AG04450 (cell line): Measurements from ENCODE around the gene ZNF71. TPM values are rescaled to one million over a fixed set of nuclear protein-coding genes. Genes with fewer than 3 reads are reported as not detected.

Source experiments
- CTCF ChIA-PET: fragments of 300-600, 350-600 bp; formaldehyde crosslinking; extraction: SDS; loops from one replicate; lab custom pipeline; 2022; ENCODE audit warnings: antibody characterized with exemption, inconsistent platforms; lab: Charles Lee
- POLR2A ChIA-PET: fragments of 350-600 bp; formaldehyde crosslinking; extraction: SDS; loops from one replicate; lab custom pipeline; 2021; ENCODE audit warnings: antibody characterized with exemption, inconsistent platforms; lab: Yijun Ruan, JAX
- DNase-seq: peaks from one replicate; pipeline ENCODE4 v3.0.0-alpha.2; 2011; ENCODE audit warnings: low read depth, low spot score
- H3K27ac ChIP-seq: one replicate; pipeline ENCODE4 v1.5.1; 2012; ENCODE audit warnings: low read depth, low read length, control low read depth
- H3K27me3 ChIP-seq: one replicate; pipeline ENCODE4 v1.6.0; 2012; ENCODE audit warnings: low read length; ENCODE audit not compliant: control insufficient read depth, insufficient read depth
- H3K4me3 ChIP-seq: 2 replicates; pipeline ENCODE4 v1.5.1; 2011; ENCODE audit warnings: mild to moderate bottlenecking, low read depth, low read length, control low read depth
- H3K9me3 ChIP-seq: 2 replicates; pipeline ENCODE4 v1.5.1; 2012; ENCODE audit warnings: low read length; ENCODE audit not compliant: control insufficient read depth, insufficient read depth
- CTCF ChIP-seq: IDR thresholded peaks from 2 replicates; pipeline ENCODE4 v1.5.1; 2011; ENCODE audit warnings: low read depth, low read length, control low read depth, inconsistent platforms
- polyA plus RNA-seq: library from polyadenylated mRNA; depleted of rRNA; stranded (reverse); fragments of >200 nt; gene quantifications from 2 replicates; pipeline ENCODE4 v1.2.3, GENCODE V29; 2011

Gene ZNF71
- polyA plus RNA-seq, 1 experiment: 4.7 TPM

- H3K9me3 ChIP-seq: peaks cover 35% of the 10 kb centered on the region
- H3K4me3 ChIP-seq: no peak overlapping the region
- CTCF ChIA-PET: interaction anchor here (0.5 kb wide), 1 partner anchor 883 kb away, joined by 3 read pairs; no protein-coding TSS in a partner anchor
- DNase-seq: no peak
- TF ChIP-seq CTCF: no peak
- H3K27me3 ChIP-seq: no peaks in the 10 kb centered on the region
- POLR2A ChIA-PET: interaction anchor here (0.6 kb wide), 1 partner anchor 14 kb away, joined by 3 read pairs; no protein-coding TSS in a partner anchor
- no peak overlapping the region for H3K27ac ChIP-seq
Measured at GRCh38 chr19:56613639-56614038, 18.5 kb downstream of the ZNF71 start.

GRCh38 chr19:56617531-56617930 lies 22.4 kb downstream of the ZNF71 start:
- no peak for DNase-seq
- ChIA-PET POLR2A (no interaction called here), CTCF (no interaction called here)
- no peak overlapping the region for H3K27ac ChIP-seq
- H3K4me3 ChIP-seq: no peak overlapping the region
- H3K27me3 ChIP-seq: no peaks in the 10 kb centered on the region
- TF ChIP-seq CTCF: no peak
- H3K9me3 ChIP-seq: peaks cover 62% of the 10 kb centered on the region

GRCh38 chr19:56619121-56619520 lies 24.0 kb downstream of the ZNF71 start:
- CTCF ChIA-PET: no interaction called here
- no peak for TF ChIP-seq CTCF
- POLR2A ChIA-PET: no interaction called here

GRCh38 chr19:56622374-56622773 lies 27.3 kb downstream of the ZNF71 start:
- no peak for DNase-seq
- Histone ChIP-seq H3K27ac (no peak overlapping the region), H3K4me3 (no peak overlapping the region), H3K9me3 (peaks cover 86% of the 10 kb centered on the region), H3K27me3 (no peaks in the 10 kb centered on the region)
- CTCF ChIA-PET: no interaction called here
- TF ChIP-seq CTCF: no peak
- POLR2A ChIA-PET: no interaction called here

More at GRCh38 chr19:56619121-56619520, 24.0 kb downstream of the ZNF71 start:
- peaks cover 66% of the 10 kb centered on the region for H3K9me3 ChIP-seq
- no peaks in the 10 kb centered on the region for H3K27me3 ChIP-seq
- no peak overlapping the region for H3K27ac ChIP-seq
- no peak overlapping the region for H3K4me3 ChIP-seq
- no peak for DNase-seq

- Histone ChIP-seq H3K4me3 (no peak overlapping the region), H3K27me3 (no peaks in the 10 kb centered on the region), H3K27ac (no peak overlapping the region), H3K9me3 (peaks cover 86% of the 10 kb centered on the region)
- DNase-seq: no peak
- CTCF ChIA-PET: no interaction called here
- no peak for TF ChIP-seq CTCF
- POLR2A ChIA-PET: no interaction called here
Measured at GRCh38 chr19:56623006-56623405, 27.9 kb downstream of the ZNF71 start.
